ENCODE measurements around the gene WNT5B. TPM values are rescaled to one million over a fixed set of nuclear protein-coding genes. Genes with fewer than 3 reads are reported as not detected.
A peak's percentile ranks its signal among the peaks of the same experiment; 100 is the strongest.

WNT5B gene
- total and polyA plus RNA-seq, 2 experiments from 2014 or later: 152 to 240 TPM

- no peak overlapping the region for H3K4me3 ChIP-seq
- DNase-seq (ENCODE audit: low read depth in 1 of 2, low spot score in 1 of 2): no peak
- no peak for TF ChIP-seq CTCF (IDR thresholded peaks at IDR 0.05; ENCODE audit: low read depth, low read length)
Measured at GRCh38 chr12:1639538-1639937, 10.5 kb downstream of the WNT5B start.

GRCh38 chr12:1640328-1641234 is 11.6 kb downstream of the WNT5B start:
- no peak for TF ChIP-seq CTCF (IDR thresholded peaks at IDR 0.05; ENCODE audit: low read depth, low read length)
- Histone ChIP-seq H3K27ac (no peak overlapping the region), H3K36me3 (peaks cover 9% of the 10 kb centered on the region), H3K4me1 (ENCODE audit: low read depth) (peaks cover 32% of the 10 kb centered on the region), H3K4me3 (no peak overlapping the region), H3K27me3 (no peaks in the 10 kb centered on the region), H3K9me3 (ENCODE audit: low read depth) (no peaks in the 10 kb centered on the region)
- DNase-seq (ENCODE audit: low read depth in 1 of 2, low spot score in 1 of 2): no peak

More at GRCh38 chr12:1639538-1639937, 10.5 kb downstream of the WNT5B start:
- H3K36me3 ChIP-seq: peaks cover 16% of the 10 kb centered on the region
- no peak overlapping the region for H3K27ac ChIP-seq
- H3K27me3 ChIP-seq: no peaks in the 10 kb centered on the region
- H3K4me1 ChIP-seq (ENCODE audit: low read depth): peaks cover 30% of the 10 kb centered on the region
- no peaks in the 10 kb centered on the region for H3K9me3 ChIP-seq (ENCODE audit: low read depth)

GRCh38 chr12:1642513-1642912 is 13.5 kb downstream of the WNT5B start:
- Histone ChIP-seq H3K9me3 (ENCODE audit: low read depth) (no peaks in the 10 kb centered on the region), H3K4me3 (no peak overlapping the region), H3K27ac (peak overlapping the region; percentile 59), H3K27me3 (no peaks in the 10 kb centered on the region), H3K36me3 (peaks cover 23% of the 10 kb centered on the region), H3K4me1 (ENCODE audit: low read depth) (peaks cover 32% of the 10 kb centered on the region)
- DNase-seq (ENCODE audit: low read depth in 1 of 2, low spot score in 1 of 2): no peak
- no peak for TF ChIP-seq CTCF (IDR thresholded peaks at IDR 0.05; ENCODE audit: low read depth, low read length)

- Histone ChIP-seq H3K9me3 (ENCODE audit: low read depth) (no peaks in the 10 kb centered on the region), H3K36me3 (peaks cover 28% of the 10 kb centered on the region), H3K4me1 (ENCODE audit: low read depth) (peaks cover 32% of the 10 kb centered on the region), H3K4me3 (no peak overlapping the region), H3K27ac (peak overlapping the region; percentile 59), H3K27me3 (no peaks in the 10 kb centered on the region)
- peak in 1 of 2 donors; percentile 76 for DNase-seq (ENCODE audit: low read depth in 1 of 2, low spot score in 1 of 2)
- no peak for TF ChIP-seq CTCF (IDR thresholded peaks at IDR 0.05; ENCODE audit: low read depth, low read length)
Measured at GRCh38 chr12:1643043-1643442, 14.0 kb downstream of the WNT5B start.

- Histone ChIP-seq H3K36me3 (peaks cover 33% of the 10 kb centered on the region), H3K27me3 (no peaks in the 10 kb centered on the region), H3K4me3 (no peak overlapping the region), H3K9me3 (ENCODE audit: low read depth) (no peaks in the 10 kb centered on the region), H3K4me1 (ENCODE audit: low read depth) (peaks cover 39% of the 10 kb centered on the region), H3K27ac (no peak overlapping the region)
- TF ChIP-seq CTCF (IDR thresholded peaks at IDR 0.05; ENCODE audit: low read depth, low read length): no peak
- DNase-seq (ENCODE audit: low read depth in 1 of 2, low spot score in 1 of 2): no peak
Measured at GRCh38 chr12:1643905-1644533, 15.0 kb downstream of the WNT5B start.

Data from cardiac muscle cell (in vitro differentiated cells and primary cell).